ENCODE data around the gene SLC30A2. TPM values are rescaled to one million over a fixed set of nuclear protein-coding genes. Genes with fewer than 3 reads are reported as not detected.

The SLC30A2 gene
- total RNA-seq (2022; extraction: Qiagen RNA extraction; ENCODE audit: low read depth) = 0.19 to 0.40 TPM (median 0.31 TPM) in 5 replicates

GRCh38 chr1:26045722-26046245 lies at the start of gene SLC30A2:
TSS of gene SLC30A2 (minus strand) at chr1:26046118. CDS start at chr1:26045896, 222 bp downstream.

DNA sequence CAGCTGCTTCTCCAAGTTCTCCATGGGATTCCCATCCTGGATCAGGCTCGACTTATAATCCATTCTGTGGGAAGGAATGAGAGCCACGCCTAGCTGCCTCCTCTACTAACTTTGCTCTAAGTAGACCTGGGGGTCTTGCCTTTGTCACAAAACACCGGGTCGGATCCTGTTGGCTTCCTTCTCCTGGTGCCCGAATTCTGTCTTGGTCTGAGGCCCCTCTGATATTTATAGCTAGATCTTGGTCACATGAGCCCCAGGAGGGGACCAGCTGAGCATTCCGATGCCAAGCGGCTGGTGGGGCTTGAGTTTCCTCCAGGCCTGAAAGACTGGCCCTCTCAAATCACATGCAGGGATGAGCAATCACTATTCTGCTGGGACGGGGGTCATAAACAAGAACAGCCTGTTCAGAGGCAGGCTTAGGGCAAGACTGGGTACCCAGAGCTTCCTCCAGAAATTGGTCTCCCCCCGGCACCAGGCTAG lies 21.6 kb upstream of the SLC30A2 start, which contains the start of gene TRIM63:
Gene TRIM63 (minus strand): TSS at position 199 of the 480 bp plus-strand sequence. CDS start 136 bp downstream, at position 63.

DNA sequence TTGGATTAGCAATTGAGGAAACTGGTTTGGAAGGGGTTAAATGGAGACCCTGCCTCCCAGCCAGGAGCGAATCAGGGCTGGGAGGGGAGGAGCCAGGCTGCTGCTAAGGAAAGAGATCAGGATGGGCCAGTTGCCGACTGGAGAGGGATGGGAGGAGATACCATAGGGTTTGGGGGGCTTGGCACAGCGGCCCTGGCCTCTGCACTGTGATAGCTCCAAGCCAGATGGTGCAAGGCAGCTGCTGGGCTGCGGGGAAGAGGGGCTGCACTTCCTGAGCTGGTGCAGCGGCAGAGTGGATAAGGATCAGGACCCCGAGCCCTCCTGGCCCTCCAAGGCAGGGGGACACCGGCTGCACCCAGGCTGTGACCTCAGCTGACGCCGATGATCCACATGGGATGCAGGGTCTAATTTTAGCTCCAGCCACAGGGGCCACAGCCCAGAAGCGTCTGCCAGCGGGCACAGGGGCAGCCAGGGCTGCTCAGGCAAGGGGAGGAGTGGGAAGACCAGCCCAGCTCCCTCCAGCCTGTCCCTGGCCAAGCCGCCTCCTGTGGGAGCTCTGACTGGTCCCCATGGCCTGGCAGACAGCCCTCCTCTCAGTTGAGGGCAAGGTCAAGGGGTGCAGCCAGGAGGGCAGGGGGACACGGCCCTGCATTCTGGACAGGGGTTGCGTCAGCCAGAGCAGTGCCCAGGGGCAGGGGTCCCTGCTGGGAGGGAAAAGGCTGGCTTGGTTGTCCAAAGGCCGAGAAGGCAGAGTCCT lies 24.1 kb downstream of the SLC30A2 start, which contains the start of gene EXTL1:
Gene EXTL1 (plus strand): TSS at position 129 of the 757 bp plus-strand sequence. CDS start 872 bp downstream, outside the sequence.

GRCh38 chr1:25997828-25998761 lies 47.8 kb downstream of the SLC30A2 start, which contains the start of gene PAFAH2:
TSS of gene PAFAH2 (minus strand) at chr1:25998063. CDS start at chr1:25990816, 7,247 bp downstream.

Other genes starting within 250 kb of the SLC30A2 start
- gene SELENON, start 245.9 kb downstream of the SLC30A2 start, total RNA-seq (2022; extraction: Qiagen RNA extraction; ENCODE audit: low read depth) = 53.1 to 66.3 TPM (median 61.9 TPM) in 5 replicates
- 25.1 to 27.2 TPM (median 27.2 TPM) in 5 replicates for gene MTFR1L, start 226.2 kb downstream of the SLC30A2 start, total RNA-seq (2022; extraction: Qiagen RNA extraction; ENCODE audit: low read depth)
- 6.7 to 7.9 TPM (median 7.5 TPM) in 5 replicates for gene AUNIP, start 186.7 kb downstream of the SLC30A2 start, total RNA-seq (2022; extraction: Qiagen RNA extraction; ENCODE audit: low read depth)
- gene PAQR7, start 170.4 kb downstream of the SLC30A2 start, total RNA-seq (2022; extraction: Qiagen RNA extraction; ENCODE audit: low read depth) = 4.4 to 5.8 TPM (median 4.8 TPM) in 5 replicates
- 195 to 218 TPM (median 202 TPM) in 5 replicates for gene STMN1, start 139.7 kb downstream of the SLC30A2 start, total RNA-seq (2022; extraction: Qiagen RNA extraction; ENCODE audit: low read depth)
- gene PAFAH2, start 48.1 kb downstream of the SLC30A2 start, total RNA-seq (2022; extraction: Qiagen RNA extraction; ENCODE audit: low read depth) = 6.1 to 8.5 TPM (median 8.2 TPM) in 5 replicates
- gene EXTL1, start 24.3 kb downstream of the SLC30A2 start, total RNA-seq (2022; extraction: Qiagen RNA extraction; ENCODE audit: low read depth) = 0.08 TPM in 1 of 5 replicates, not detected in the others
- gene TRIM63, start 21.5 kb upstream of the SLC30A2 start, total RNA-seq (2022; extraction: Qiagen RNA extraction; ENCODE audit: low read depth) = 0.70 to 1.5 TPM (median 1.2 TPM) in 5 replicates
- 1.6 to 2.1 TPM (median 2.0 TPM) in 5 replicates for gene PDIK1L, start 65.7 kb upstream of the SLC30A2 start, total RNA-seq (2022; extraction: Qiagen RNA extraction; ENCODE audit: low read depth)
- 0.07 to 0.10 TPM (median 0.08 TPM) in 3 of 5 replicates, not detected in the others for gene FAM110D, start 113.0 kb upstream of the SLC30A2 start, total RNA-seq (2022; extraction: Qiagen RNA extraction; ENCODE audit: low read depth)
- not detected in 5 replicates for gene C1orf232, start 122.8 kb upstream of the SLC30A2 start, total RNA-seq (2022; extraction: Qiagen RNA extraction; ENCODE audit: low read depth)
- gene ZNF593, start 123.8 kb upstream of the SLC30A2 start, total RNA-seq (2022; extraction: Qiagen RNA extraction; ENCODE audit: low read depth) = 54.0 to 67.0 TPM (median 63.2 TPM) in 5 replicates
- 0.26 to 0.31 TPM in 2 of 5 replicates, not detected in the others for gene ZNF593OS, start 125.7 kb upstream of the SLC30A2 start, total RNA-seq (2022; extraction: Qiagen RNA extraction; ENCODE audit: low read depth)
- gene CNKSR1, start 131.4 kb upstream of the SLC30A2 start, total RNA-seq (2022; extraction: Qiagen RNA extraction; ENCODE audit: low read depth) = 0.20 to 0.50 TPM (median 0.32 TPM) in 5 replicates
- not detected in 5 replicates for gene CATSPER4, start 144.5 kb upstream of the SLC30A2 start, total RNA-seq (2022; extraction: Qiagen RNA extraction; ENCODE audit: low read depth)
- 10.3 to 13.3 TPM (median 12.5 TPM) in 5 replicates for gene CEP85, start 188.1 kb upstream of the SLC30A2 start, total RNA-seq (2022; extraction: Qiagen RNA extraction; ENCODE audit: low read depth)
- 111 to 165 TPM (median 137 TPM) in 5 replicates for gene SH3BGRL3, start 234.0 kb upstream of the SLC30A2 start, total RNA-seq (2022; extraction: Qiagen RNA extraction; ENCODE audit: low read depth)

All from A549 treated with GW870086 at 1 μM for 4 hours (cell line).